PC-3 (cell line): ENCODE measurements around the gene PHF11.

Experiments used
- CTCF ChIP-seq: fragments of 300-600 bp; sonication (generic); conservative IDR thresholded peaks from 2 replicates; pipeline ENCODE4 v1.5.1; 2017; ENCODE audit warnings: antibody characterized with exemption, low read depth, mild to moderate bottlenecking, low read length
- EZH2 ChIP-seq: fragments of 300-600 bp; sonication (generic); IDR thresholded peaks from one replicate; pipeline ENCODE4 v1.6.1; 2017; ENCODE audit warnings: antibody characterized with exemption, mild to moderate bottlenecking, low read length; ENCODE audit not compliant: unreplicated experiment
- EZH2phosphoT487 ChIP-seq: fragments of 300-600 bp; sonication (generic); IDR thresholded peaks from 2 replicates; pipeline ENCODE4 v1.6.1; 2018; ENCODE audit warnings: mild to moderate bottlenecking, antibody characterized with exemption, low read length, borderline replicate concordance

- no peak for TF ChIP-seq CTCF
- no peak for TF ChIP-seq EZH2phosphoT487
- no peak for TF ChIP-seq EZH2
Observed at GRCh38 chr13:49524740-49525501, 29.2 kb downstream of the PHF11 start.
